ENCODE measurements around the gene TMPRSS13.

TMPRSS13 gene

GRCh38 chr11:117898059-117898458 lies 31.1 kb downstream of the TMPRSS13 start:
- DNase-seq (ENCODE audit: low read depth in 2 of 2) = no peak

DNA sequence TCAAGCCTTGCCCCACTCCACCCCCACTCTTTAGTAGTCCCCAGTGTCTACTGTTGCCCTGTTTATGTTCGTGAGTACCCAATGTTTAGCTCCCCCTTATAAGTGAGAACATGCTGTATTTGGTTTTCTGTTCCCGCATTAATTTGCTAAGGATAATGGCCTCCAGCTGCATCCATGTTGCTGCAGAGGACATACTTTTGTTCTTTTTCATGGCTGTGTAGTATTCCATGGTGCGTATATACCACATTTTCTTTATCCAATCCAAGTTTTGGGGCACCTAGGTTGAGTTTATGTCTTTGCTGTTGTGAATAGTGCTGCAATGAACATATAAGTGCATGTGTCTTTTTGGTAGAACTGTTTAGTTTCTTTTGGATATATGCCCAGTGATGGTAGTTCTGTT lies 36.6 kb downstream of the TMPRSS13 start:
- no peak for DNase-seq (ENCODE audit: low read depth in 2 of 2)

- DNase-seq (ENCODE audit: low read depth in 2 of 2) = no peak
Measured at GRCh38 chr11:117891362-117891761, 37.8 kb downstream of the TMPRSS13 start.

GRCh38 chr11:117888139-117888566 lies 41.0 kb downstream of the TMPRSS13 start:
- no peak for DNase-seq (ENCODE audit: low read depth in 2 of 2)

GRCh38 chr11:117887431-117888138 lies 41.6 kb downstream of the TMPRSS13 start:
- DNase-seq (ENCODE audit: low read depth in 2 of 2) = no peak

GRCh38 chr11:117885777-117886176 lies 43.4 kb downstream of the TMPRSS13 start:
- no peak for DNase-seq (ENCODE audit: low read depth in 2 of 2)

DNA sequence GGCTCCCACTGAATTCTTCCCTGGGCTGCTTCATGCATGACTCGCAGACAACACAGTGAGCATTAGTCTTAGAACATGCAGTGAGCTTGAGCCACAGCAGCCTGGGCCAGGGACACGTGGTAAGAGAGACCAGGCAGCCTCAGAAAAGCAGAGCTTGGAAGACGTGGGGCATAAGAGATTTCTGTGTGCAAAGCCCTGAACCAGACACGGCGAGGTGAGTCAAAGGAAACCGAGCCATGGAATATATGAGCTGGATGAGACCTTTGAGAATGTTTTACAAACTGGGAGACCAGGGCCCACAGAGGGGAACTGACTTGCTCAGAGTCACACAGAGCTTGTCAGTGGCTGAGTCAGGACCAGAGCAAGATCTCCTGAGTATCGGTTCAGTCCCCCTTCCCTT lies 44.2 kb downstream of the TMPRSS13 start:
- DNase-seq (ENCODE audit: low read depth in 2 of 2) = peak; percentile 15 to 17

GRCh38 chr11:117883063-117883462 lies 46.1 kb downstream of the TMPRSS13 start:
- DNase-seq (ENCODE audit: low read depth in 2 of 2) = no peak

- DNase-seq (ENCODE audit: low read depth in 2 of 2) = no peak
Measured at GRCh38 chr11:117882311-117882905, 46.8 kb downstream of the TMPRSS13 start.

- DNase-seq (ENCODE audit: low read depth in 2 of 2) = no peak
Measured at GRCh38 chr11:117881217-117881616, 48.0 kb downstream of the TMPRSS13 start.

- DNase-seq (ENCODE audit: low read depth in 2 of 2) = no peak
Measured at GRCh38 chr11:117879516-117880480, 49.4 kb downstream of the TMPRSS13 start.

GRCh38 chr11:117878939-117879475 lies 50.2 kb downstream of the TMPRSS13 start:
- no peak for DNase-seq (ENCODE audit: low read depth in 2 of 2)

- DNase-seq (ENCODE audit: low read depth in 2 of 2) = no peak
Measured at GRCh38 chr11:117878314-117878938, 50.8 kb downstream of the TMPRSS13 start.

DNA sequence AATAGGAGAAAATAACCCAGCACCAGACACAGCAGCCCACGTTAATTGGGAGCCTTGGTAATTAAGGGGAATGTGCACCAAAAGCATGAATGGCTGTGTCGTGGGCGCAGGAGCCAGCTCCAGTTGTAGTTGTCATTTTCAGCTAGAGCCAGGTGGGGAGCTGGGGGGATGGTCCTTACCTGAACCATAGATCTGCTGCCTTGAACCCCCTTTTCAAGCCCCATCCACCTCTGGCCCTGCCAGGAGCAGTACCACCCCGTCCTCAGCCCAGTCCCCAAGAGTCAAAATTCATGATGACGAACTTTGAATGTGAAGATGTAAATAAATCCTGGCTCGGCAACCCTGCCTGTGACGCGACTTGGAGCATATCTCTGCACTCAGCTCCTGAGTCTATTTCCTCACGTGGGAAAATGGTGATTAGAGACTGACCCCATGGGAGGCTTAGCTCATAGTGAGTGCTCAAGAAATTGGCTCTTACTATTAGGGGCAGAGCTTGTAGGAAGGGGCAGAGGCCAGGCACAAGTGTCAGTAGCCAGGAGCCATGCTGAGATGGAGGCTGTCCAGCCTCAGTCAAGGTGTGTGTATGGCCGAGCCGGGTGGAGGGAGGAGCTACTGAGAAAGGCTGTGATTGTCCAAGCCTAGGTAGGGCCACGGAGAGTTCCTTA lies 52.0 kb downstream of the TMPRSS13 start:
- no peak for DNase-seq (ENCODE audit: low read depth in 2 of 2)

DNA sequence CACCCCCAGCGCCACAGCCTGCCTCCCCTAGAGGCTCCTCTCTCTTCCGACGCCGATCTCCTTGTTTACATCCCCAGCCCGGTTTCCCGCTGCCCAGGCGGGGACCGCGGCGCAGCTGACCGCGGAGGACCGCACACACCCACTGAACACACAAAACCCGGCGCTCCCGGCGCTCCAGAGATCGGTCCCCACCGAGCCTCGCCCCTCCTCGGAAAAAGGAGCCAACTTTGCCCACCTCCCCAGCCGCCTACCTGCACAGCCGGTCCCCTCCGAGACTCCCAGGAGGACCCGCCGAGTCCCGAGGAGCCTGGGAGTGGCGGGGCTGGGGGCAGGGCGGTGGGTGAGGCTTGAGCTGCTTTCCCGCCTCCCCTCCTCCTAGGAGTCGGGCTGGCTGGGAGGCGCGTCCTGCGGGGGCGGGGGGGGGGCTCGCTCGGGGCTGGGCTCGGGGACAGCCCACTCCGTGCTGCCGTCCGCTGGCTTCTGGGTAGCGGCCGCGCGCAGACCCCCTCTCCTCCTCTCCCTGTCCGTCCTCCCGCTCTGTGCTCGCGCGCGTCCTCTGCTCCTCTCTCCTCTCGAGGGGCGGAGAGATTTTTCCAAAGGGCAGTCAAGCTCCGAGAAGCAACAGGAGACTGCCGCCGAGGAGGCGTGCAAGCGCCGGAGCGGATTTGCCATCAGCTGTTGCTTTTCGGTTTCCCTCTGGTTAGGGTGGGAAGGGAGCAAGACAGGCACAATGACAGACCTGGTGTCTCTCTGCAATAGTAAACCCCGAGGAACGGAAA lies 52.7 kb downstream of the TMPRSS13 start, which contains the start of gene FXYD6:
Gene FXYD6, minus strand, starts transcription at position 318 of the 779 bp plus-strand sequence. CDS start 33,882 bp downstream, outside the sequence.
- peak; percentile 5 to 19 for DNase-seq (ENCODE audit: low read depth in 2 of 2)

GRCh38 chr11:117876059-117876340 lies 53.2 kb downstream of the TMPRSS13 start:
- DNase-seq (ENCODE audit: low read depth in 2 of 2) = no peak

GRCh38 chr11:117875382-117876058 lies 53.7 kb downstream of the TMPRSS13 start:
- DNase-seq (ENCODE audit: low read depth in 2 of 2) = no peak

GRCh38 chr11:117874910-117875381 lies 54.3 kb downstream of the TMPRSS13 start:
- DNase-seq (ENCODE audit: low read depth in 2 of 2) = no peak

GRCh38 chr11:117874253-117874909 lies 54.8 kb downstream of the TMPRSS13 start:
- no peak for DNase-seq (ENCODE audit: low read depth in 2 of 2)
